Astrocyte of the cerebellum (primary cell): ENCODE measurements around the gene NRXN2.

Source experiments
- DNase-seq: peaks from one replicate; pipeline ENCODE4 v3.0.0-alpha.2; 2011; ENCODE audit warnings: low read depth
- H3K4me3 ChIP-seq: 2 replicates; pipeline ENCODE4 v1.5.1; 2011; ENCODE audit warnings: mild to moderate bottlenecking, low read depth, low read length, moderate library complexity
- CTCF ChIP-seq: IDR thresholded peaks from 2 replicates; pipeline ENCODE4 v1.5.1; 2012; ENCODE audit warnings: low read length, low read depth, moderate library complexity, mild to moderate bottlenecking; ENCODE audit errors: missing control alignments
- in situ Hi-C: cut with HindIII; loops from 2 replicates; pipeline ENCODE4 v1.10.0; 2017; ENCODE audit warnings: low sequenced_read_pairs

NRXN2 gene

GRCh38 chr11:64650923-64651523, 72.0 kb downstream of the NRXN2 start:
- DNase-seq: no peak
- in situ Hi-C loops: no loop called here
- TF ChIP-seq CTCF: peak; percentile 61
- no peak overlapping the region for H3K4me3 ChIP-seq

- no peak for DNase-seq
- peak; percentile 44 for TF ChIP-seq CTCF
- in situ Hi-C loops: loop anchor here (25.0 kb wide), 1 partner anchor 437 kb away; the partner anchor contains the start of gene FERMT3
- H3K4me3 ChIP-seq: no peak overlapping the region
Observed at GRCh38 chr11:64649291-64649697, 73.7 kb downstream of the NRXN2 start.

GRCh38 chr11:64648551-64648950, 74.4 kb downstream of the NRXN2 start:
- in situ Hi-C loops: loop anchor here (25.0 kb wide), 1 partner anchor 436 kb away; the partner anchor contains the start of gene FERMT3
- DNase-seq: no peak
- no peak overlapping the region for H3K4me3 ChIP-seq
- TF ChIP-seq CTCF: no peak

GRCh38 chr11:64647019-64647779, 75.8 kb downstream of the NRXN2 start:
- no peak for TF ChIP-seq CTCF
- in situ Hi-C loops: loop anchor here (25.0 kb wide), 1 partner anchor 435 kb away; the partner anchor contains the start of gene FERMT3
- no peak overlapping the region for H3K4me3 ChIP-seq
- DNase-seq: no peak

GRCh38 chr11:64644647-64645275, 78.2 kb downstream of the NRXN2 start:
- no peak for TF ChIP-seq CTCF
- H3K4me3 ChIP-seq: no peak overlapping the region
- no peak for DNase-seq
- in situ Hi-C loops: loop anchor here (25.0 kb wide), 1 partner anchor 432 kb away; the partner anchor contains the start of gene FERMT3

- no peak overlapping the region for H3K4me3 ChIP-seq
- no peak for DNase-seq
- in situ Hi-C loops: loop anchor here (25.0 kb wide), 1 partner anchor 432 kb away; the partner anchor contains the start of gene FERMT3
- no peak for TF ChIP-seq CTCF
Observed at GRCh38 chr11:64643920-64644646, 78.9 kb downstream of the NRXN2 start.
